KOPT-K1 (cell line): ENCODE results near the gene ARL4A.

ENCODE experiments used
- H3K27ac ChIP-seq: fragments of 200-600 bp; sonication (generic); 2 replicates; pipeline ENCODE4 v1.5.1; 2016; ENCODE audit warnings: antibody characterized with exemption, mild to moderate bottlenecking, low read depth, low read length; ENCODE audit not compliant: poor library complexity, severe bottlenecking
- H3K36me3 ChIP-seq: fragments of 200-600 bp; sonication (generic); 2 replicates; pipeline ENCODE4 v1.5.1; 2017; ENCODE audit warnings: antibody characterized with exemption, mild to moderate bottlenecking, low read length, moderate library complexity; ENCODE audit not compliant: insufficient read depth
- H3K9me3 ChIP-seq: fragments of 200-600 bp; sonication (generic); 2 replicates; pipeline ENCODE4 v1.5.1; 2017; ENCODE audit warnings: antibody characterized with exemption, low read length, mild to moderate bottlenecking; ENCODE audit not compliant: insufficient read depth, poor library complexity, severe bottlenecking

ARL4A gene

GRCh38 chr7:12706900-12707536, 19.6 kb downstream of the ARL4A start:
- Histone ChIP-seq H3K9me3 (no peaks in the 10 kb centered on the region), H3K27ac (no peak overlapping the region), H3K36me3 (no peaks in the 10 kb centered on the region)

- no peaks in the 10 kb centered on the region for H3K36me3 ChIP-seq
- H3K27ac ChIP-seq, result no peak overlapping the region
These were observed 20.9 kb downstream of the ARL4A start for GRCh38 chr7:12708314-12708713.

GRCh38 chr7:12709726-12710502, 22.5 kb downstream of the ARL4A start:
- Histone ChIP-seq H3K36me3 (no peaks in the 10 kb centered on the region), H3K9me3 (no peaks in the 10 kb centered on the region), H3K27ac (no peak overlapping the region)

More at GRCh38 chr7:12708314-12708713, 20.9 kb downstream of the ARL4A start:
- no peaks in the 10 kb centered on the region for H3K9me3 ChIP-seq

- no peaks in the 10 kb centered on the region for H3K36me3 ChIP-seq
- no peak overlapping the region for H3K27ac ChIP-seq
These were observed 23.7 kb downstream of the ARL4A start for GRCh38 chr7:12711124-12711523.

GRCh38 chr7:12712236-12712635, 24.8 kb downstream of the ARL4A start:
- Histone ChIP-seq H3K27ac (no peak overlapping the region), H3K36me3 (no peaks in the 10 kb centered on the region), H3K9me3 (no peaks in the 10 kb centered on the region)

More at GRCh38 chr7:12711124-12711523, 23.7 kb downstream of the ARL4A start:
- H3K9me3 ChIP-seq, result no peaks in the 10 kb centered on the region

GRCh38 chr7:12713625-12714378, 26.4 kb downstream of the ARL4A start:
- H3K9me3 ChIP-seq, result no peaks in the 10 kb centered on the region
- no peak overlapping the region for H3K27ac ChIP-seq
- no peaks in the 10 kb centered on the region for H3K36me3 ChIP-seq

- no peak overlapping the region for H3K27ac ChIP-seq
- no peaks in the 10 kb centered on the region for H3K9me3 ChIP-seq
- H3K36me3 ChIP-seq, result no peaks in the 10 kb centered on the region
These were observed 26.9 kb downstream of the ARL4A start for GRCh38 chr7:12714379-12714737.

GRCh38 chr7:12715372-12716133, 28.1 kb downstream of the ARL4A start:
- Histone ChIP-seq H3K36me3 (no peaks in the 10 kb centered on the region), H3K27ac (no peak overlapping the region)

GRCh38 chr7:12716134-12716681, 28.8 kb downstream of the ARL4A start:
- Histone ChIP-seq H3K9me3 (no peaks in the 10 kb centered on the region), H3K36me3 (no peaks in the 10 kb centered on the region), H3K27ac (no peak overlapping the region)

More at GRCh38 chr7:12715372-12716133, 28.1 kb downstream of the ARL4A start:
- H3K9me3 ChIP-seq, result no peaks in the 10 kb centered on the region

GRCh38 chr7:12716722-12717121, 29.3 kb downstream of the ARL4A start:
- no peaks in the 10 kb centered on the region for H3K36me3 ChIP-seq
- H3K27ac ChIP-seq, result no peak overlapping the region
- no peaks in the 10 kb centered on the region for H3K9me3 ChIP-seq

GRCh38 chr7:12719141-12719919, 31.9 kb downstream of the ARL4A start:
- Histone ChIP-seq H3K36me3 (no peaks in the 10 kb centered on the region), H3K9me3 (no peaks in the 10 kb centered on the region), H3K27ac (no peak overlapping the region)

GRCh38 chr7:12719981-12720865, 32.8 kb downstream of the ARL4A start:
- Histone ChIP-seq H3K36me3 (no peaks in the 10 kb centered on the region), H3K27ac (no peak overlapping the region), H3K9me3 (no peaks in the 10 kb centered on the region)

GRCh38 chr7:12721286-12721830, 33.9 kb downstream of the ARL4A start:
- Histone ChIP-seq H3K36me3 (no peaks in the 10 kb centered on the region), H3K9me3 (no peaks in the 10 kb centered on the region), H3K27ac (no peak overlapping the region)
